K562 (cell line): ENCODE data around the gene RBPMS2.

Experiments used
- ATF4 ChIP-seq: fragments of 450-650 bp; formaldehyde crosslinking; IDR thresholded peaks from 2 replicates; pipeline ENCODE4 v1.4.0; 2022; ENCODE audit warnings: mild to moderate bottlenecking, moderate library complexity
- CEBPG ChIP-seq, 3 experiments: fragments of 200-800 bp in 1 of 3; sonication (Bioruptor generic) in 1 of 3; sonication (generic) in 1 of 3; formaldehyde crosslinking in 1 of 3; IDR thresholded peaks in 2 of 3; conservative IDR thresholded peaks in 1 of 3; 2 replicates each; pipeline versions ENCODE4 v1.6.1 to v1.8.0; 2016 to 2022; ENCODE audit warnings: missing compliant biosample characterization in 2 of 3, missing genetic modification characterization in 2 of 3, mild to moderate bottlenecking in 1 of 3, missing genetic modification reagents in 1 of 3
- CTCF ChIP-seq, 3 experiments: IDR thresholded peaks in 2 of 3; conservative IDR thresholded peaks in 1 of 3; 2 replicates each; pipeline ENCODE4 v1.5.1; 2011 to 2012; ENCODE audit warnings: low read length in 3 of 3, mild to moderate bottlenecking in 3 of 3, control low read depth in 2 of 3, improper control_type of control experiment in 1 of 3, inconsistent platforms in 1 of 3, low read depth in 1 of 3, mixed read lengths in 1 of 3, moderate library complexity in 1 of 3; ENCODE audit not compliant: insufficient read depth in 2 of 3
- POLR2AphosphoS5 ChIP-seq: IDR thresholded peaks from 2 replicates; pipeline ENCODE4 v1.6.1; 2011; ENCODE audit warnings: mild to moderate bottlenecking, low read depth, low read length, moderate library complexity; ENCODE audit not compliant: control insufficient read depth, insufficient read depth
- TCF7L2 ChIP-seq: fragments of 150-350 bp; IDR thresholded peaks from 2 replicates; pipeline ENCODE4 v1.6.1; 2016; ENCODE audit warnings: low read depth, mild to moderate bottlenecking, low read length, moderate library complexity
- ZNF133 ChIP-seq: fragments of 250-450 bp; sonication (Bioruptor Pico); IDR thresholded peaks from 2 replicates; pipeline ENCODE4 v1.4.0; 2020; ENCODE audit warnings: mild to moderate bottlenecking
- ZNF561 ChIP-seq: fragments of 450-650 bp; formaldehyde crosslinking; conservative IDR thresholded peaks from 2 replicates; pipeline ENCODE4 v1.4.0; 2020; ENCODE audit warnings: mild to moderate bottlenecking, moderate library complexity

- no peak for TF ChIP-seq ZNF561 (CRISPR knock-in tag)
- no peak for TF ChIP-seq CTCF (IDR thresholded peaks at IDR 0.05 in 2 of 3, conservative IDR thresholded peaks at IDR 0.05 in 1 of 3; ENCODE audit: insufficient read depth in 2 of 3, low read depth in 1 of 3, low read length in 3 of 3)
- TF ChIP-seq ZNF133 (CRISPR knock-in tag): no peak
- no peak for TF ChIP-seq CEBPG (CRISPR knock-in tag; IDR thresholded peaks at IDR 0.05)
- TF ChIP-seq CEBPG (tag; conservative IDR thresholded peaks at IDR 0.05 in 1 of 2, IDR thresholded peaks at IDR 0.05 in 1 of 2): no peak
- TF ChIP-seq ATF4 (CRISPR knock-in tag): no peak
- no peak for TF ChIP-seq POLR2AphosphoS5
- no peak for TF ChIP-seq TCF7L2
Observed at GRCh38 chr15:64779024-64779423, 3.6 kb upstream of the RBPMS2 start.
